Measurements from ENCODE around the gene SECISBP2L.

DNA sequence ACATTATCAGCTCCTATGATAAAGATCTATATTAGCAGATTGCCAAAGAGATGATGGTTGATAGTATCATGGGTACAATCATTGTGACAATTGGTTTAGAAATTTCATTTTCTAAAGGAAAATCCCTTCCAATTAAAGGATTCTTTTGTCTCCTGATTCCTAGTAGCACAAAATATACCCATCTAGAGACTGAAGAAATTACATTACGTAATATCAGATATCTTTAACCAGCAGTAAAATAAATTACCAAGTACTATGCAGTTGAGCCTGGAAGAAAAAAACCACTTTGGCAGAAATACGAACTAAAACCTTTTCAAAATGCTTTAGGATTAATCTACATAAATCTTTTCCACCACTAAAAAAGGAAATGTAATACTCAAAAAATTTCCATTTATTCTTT lies 46.9 kb downstream of the SECISBP2L start:
- TF ChIP-seq SP2 (IDR thresholded peaks at IDR 0.05; ENCODE audit: extremely low read depth, low read depth, low read length, poor library complexity, severe bottlenecking) (no peak), POLR2AphosphoS2 (IDR thresholded peaks at IDR 0.05; ENCODE audit: low read length) (no peak), FOXA1 (IDR thresholded peaks at IDR 0.05; ENCODE audit: borderline replicate concordance) (no peak), KLF10 (CRISPR knock-in tag; IDR thresholded peaks at IDR 0.05) (no peak), TBL1XR1 (IDR thresholded peaks at IDR 0.05; ENCODE audit: low read length in 2 of 2) (no peak), MED1 (CRISPR knock-in tag; IDR thresholded peaks at IDR 0.05; ENCODE audit: borderline replicate concordance) (no peak)
- TF ChIP-seq, protein P1, sequence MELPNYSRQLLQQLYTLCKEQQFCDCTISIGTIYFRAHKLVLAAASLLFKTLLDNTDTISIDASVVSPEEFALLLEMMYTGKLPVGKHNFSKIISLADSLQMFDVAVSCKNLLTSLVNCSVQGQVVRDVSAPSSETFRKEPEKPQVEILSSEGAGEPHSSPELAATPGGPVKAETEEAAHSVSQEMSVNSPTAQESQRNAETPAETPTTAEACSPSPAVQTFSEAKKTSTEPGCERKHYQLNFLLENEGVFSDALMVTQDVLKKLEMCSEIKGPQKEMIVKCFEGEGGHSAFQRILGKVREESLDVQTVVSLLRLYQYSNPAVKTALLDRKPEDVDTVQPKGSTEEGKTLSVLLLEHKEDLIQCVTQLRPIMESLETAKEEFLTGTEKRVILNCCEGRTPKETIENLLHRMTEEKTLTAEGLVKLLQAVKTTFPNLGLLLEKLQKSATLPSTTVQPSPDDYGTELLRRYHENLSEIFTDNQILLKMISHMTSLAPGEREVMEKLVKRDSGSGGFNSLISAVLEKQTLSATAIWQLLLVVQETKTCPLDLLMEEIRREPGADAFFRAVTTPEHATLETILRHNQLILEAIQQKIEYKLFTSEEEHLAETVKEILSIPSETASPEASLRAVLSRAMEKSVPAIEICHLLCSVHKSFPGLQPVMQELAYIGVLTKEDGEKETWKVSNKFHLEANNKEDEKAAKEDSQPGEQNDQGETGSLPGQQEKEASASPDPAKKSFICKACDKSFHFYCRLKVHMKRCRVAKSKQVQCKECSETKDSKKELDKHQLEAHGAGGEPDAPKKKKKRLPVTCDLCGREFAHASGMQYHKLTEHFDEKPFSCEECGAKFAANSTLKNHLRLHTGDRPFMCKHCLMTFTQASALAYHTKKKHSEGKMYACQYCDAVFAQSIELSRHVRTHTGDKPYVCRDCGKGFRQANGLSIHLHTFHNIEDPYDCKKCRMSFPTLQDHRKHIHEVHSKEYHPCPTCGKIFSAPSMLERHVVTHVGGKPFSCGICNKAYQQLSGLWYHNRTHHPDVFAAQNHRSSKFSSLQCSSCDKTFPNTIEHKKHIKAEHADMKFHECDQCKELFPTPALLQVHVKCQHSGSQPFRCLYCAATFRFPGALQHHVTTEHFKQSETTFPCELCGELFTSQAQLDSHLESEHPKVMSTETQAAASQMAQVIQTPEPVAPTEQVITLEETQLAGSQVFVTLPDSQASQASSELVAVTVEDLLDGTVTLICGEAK (IDR thresholded peaks at IDR 0.05), result no peak
- TF ChIP-seq, protein P1 (CRISPR knock-in tag; IDR thresholded peaks at IDR 0.05), result no peak
- TF ChIP-seq, protein P2, sequence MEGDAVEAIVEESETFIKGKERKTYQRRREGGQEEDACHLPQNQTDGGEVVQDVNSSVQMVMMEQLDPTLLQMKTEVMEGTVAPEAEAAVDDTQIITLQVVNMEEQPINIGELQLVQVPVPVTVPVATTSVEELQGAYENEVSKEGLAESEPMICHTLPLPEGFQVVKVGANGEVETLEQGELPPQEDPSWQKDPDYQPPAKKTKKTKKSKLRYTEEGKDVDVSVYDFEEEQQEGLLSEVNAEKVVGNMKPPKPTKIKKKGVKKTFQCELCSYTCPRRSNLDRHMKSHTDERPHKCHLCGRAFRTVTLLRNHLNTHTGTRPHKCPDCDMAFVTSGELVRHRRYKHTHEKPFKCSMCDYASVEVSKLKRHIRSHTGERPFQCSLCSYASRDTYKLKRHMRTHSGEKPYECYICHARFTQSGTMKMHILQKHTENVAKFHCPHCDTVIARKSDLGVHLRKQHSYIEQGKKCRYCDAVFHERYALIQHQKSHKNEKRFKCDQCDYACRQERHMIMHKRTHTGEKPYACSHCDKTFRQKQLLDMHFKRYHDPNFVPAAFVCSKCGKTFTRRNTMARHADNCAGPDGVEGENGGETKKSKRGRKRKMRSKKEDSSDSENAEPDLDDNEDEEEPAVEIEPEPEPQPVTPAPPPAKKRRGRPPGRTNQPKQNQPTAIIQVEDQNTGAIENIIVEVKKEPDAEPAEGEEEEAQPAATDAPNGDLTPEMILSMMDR (IDR thresholded peaks at IDR 0.05 in 2 of 3, conservative IDR thresholded peaks at IDR 0.05 in 1 of 3; ENCODE audit: insufficient read depth in 2 of 3, low read depth in 1 of 3, low read length in 3 of 3), result no peak
